Spleen (tissue), 7 donors: Measurements from ENCODE around the gene TMEM45A.

Experiments used
- CTCF ChIP-seq, 11 experiments: fragments of 200-600 bp in 7 of 11; fragments of 450-650 bp in 4 of 11; sonication (generic) in 4 of 11; IDR thresholded peaks in 8 of 11; conservative IDR thresholded peaks in 3 of 11; 1 replicate in 7 of 11; 2 replicates in 4 of 11; pipeline versions ENCODE4 v1.4.0 to v1.8.0; 2016 to 2021; ENCODE audit warnings: antibody characterized with exemption in 11 of 11, inconsistent platforms in 4 of 11, mild to moderate bottlenecking in 1 of 11
- POLR2A ChIP-seq, 3 donors: fragments of 450-650 bp; IDR thresholded peaks; one replicate each; pipeline ENCODE4 v1.5.1; 2017; ENCODE audit warnings: antibody characterized with exemption in 3 of 3, mild to moderate bottlenecking in 1 of 3
- POLR2AphosphoS5 ChIP-seq, 3 donors: sonication (generic); formaldehyde crosslinking; IDR thresholded peaks; one replicate each; pipeline ENCODE4 v1.5.1; 2017; ENCODE audit warnings: antibody characterized with exemption in 3 of 3
- donor health status: DM: no; HTN: no; CAD: no; lungs with moderate emphysema.
- donor health status: DM: no; HTN: no; CAD: no.
- donor health status: DM: no; HTN: no; CAD: no.

- TF ChIP-seq POLR2A (IDR thresholded peaks at IDR 0.05) = no peak
- TF ChIP-seq CTCF (IDR thresholded peaks at IDR 0.05 in 8 of 11, conservative IDR thresholded peaks at IDR 0.05 in 3 of 11) = no peak
- TF ChIP-seq POLR2AphosphoS5 (IDR thresholded peaks at IDR 0.05) = no peak
These were observed 38.7 kb downstream of the TMEM45A start for GRCh38 chr3:100531093-100531492.
